Umbilical cord (tissue), 2 donors: Measurements from ENCODE around the gene HOXD10. TPM values are rescaled to one million over a fixed set of nuclear protein-coding genes. Genes with fewer than 3 reads are reported as not detected.

Source experiments
- DNase-seq: peaks from one replicate; pipeline ENCODE4 v3.0.0-alpha.2; 2015; ENCODE audit warnings: low spot score
- total RNA-seq: library from RNA; depleted of rRNA; stranded (reverse); fragments of >200 nt; gene quantifications from one replicate; pipeline ENCODE4 v1.2.3, GENCODE V29; 2014; ENCODE audit warnings: low replicate concordance; ENCODE audit not compliant: insufficient read depth

HOXD10 gene
- total RNA-seq, 1 donor from 2014 or later: 14.4 TPM

- no peak for DNase-seq
Observed at GRCh38 chr2:176134035-176134434, 17.5 kb downstream of the HOXD10 start.

GRCh38 chr2:176135035-176135440, 18.5 kb downstream of the HOXD10 start:
- DNase-seq: no peak

- peak; percentile 45 for DNase-seq
Observed at GRCh38 chr2:176136374-176137251, 20.0 kb downstream of the HOXD10 start.

DNA sequence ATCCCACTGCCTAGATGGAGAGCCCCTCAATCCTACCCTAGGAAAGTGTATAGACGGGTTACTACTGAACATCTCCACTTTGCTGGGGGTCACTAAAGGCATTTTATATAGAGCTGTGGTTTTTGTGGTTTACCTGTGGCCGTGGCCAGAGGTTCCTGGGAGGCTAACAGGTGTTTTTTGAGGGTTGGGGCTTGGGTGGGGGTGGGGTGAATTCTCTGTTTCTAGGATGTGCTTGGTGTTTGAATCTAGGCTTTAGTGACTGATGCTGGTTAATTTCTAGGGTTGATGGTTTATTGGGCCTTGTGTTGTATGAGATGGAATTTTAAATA, 20.6 kb downstream of the HOXD10 start:
- DNase-seq: no peak

- DNase-seq: no peak
Observed at GRCh38 chr2:176137906-176138305, 21.3 kb downstream of the HOXD10 start.

DNA sequence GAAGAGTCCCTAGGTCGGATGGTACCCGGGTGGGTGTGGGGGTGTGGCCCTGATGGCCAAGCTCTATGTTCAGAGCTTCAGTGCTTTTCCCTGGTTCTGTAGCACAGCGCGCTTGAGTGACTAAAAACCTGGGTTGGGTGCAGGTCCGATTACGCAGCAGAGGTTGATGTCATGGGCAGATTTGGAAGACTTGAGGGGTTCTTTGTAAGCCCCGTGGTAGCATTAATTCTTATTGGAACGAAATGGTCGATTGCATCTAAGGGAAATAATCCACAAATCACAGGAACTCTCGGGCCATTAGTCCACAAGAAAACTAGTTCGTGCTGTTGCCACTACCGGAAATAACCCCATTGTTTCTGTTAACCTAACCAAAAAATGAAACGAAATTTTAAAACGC, 21.9 kb downstream of the HOXD10 start:
- no peak for DNase-seq

GRCh38 chr2:176138923-176139660, 22.5 kb downstream of the HOXD10 start:
- no peak for DNase-seq

DNA sequence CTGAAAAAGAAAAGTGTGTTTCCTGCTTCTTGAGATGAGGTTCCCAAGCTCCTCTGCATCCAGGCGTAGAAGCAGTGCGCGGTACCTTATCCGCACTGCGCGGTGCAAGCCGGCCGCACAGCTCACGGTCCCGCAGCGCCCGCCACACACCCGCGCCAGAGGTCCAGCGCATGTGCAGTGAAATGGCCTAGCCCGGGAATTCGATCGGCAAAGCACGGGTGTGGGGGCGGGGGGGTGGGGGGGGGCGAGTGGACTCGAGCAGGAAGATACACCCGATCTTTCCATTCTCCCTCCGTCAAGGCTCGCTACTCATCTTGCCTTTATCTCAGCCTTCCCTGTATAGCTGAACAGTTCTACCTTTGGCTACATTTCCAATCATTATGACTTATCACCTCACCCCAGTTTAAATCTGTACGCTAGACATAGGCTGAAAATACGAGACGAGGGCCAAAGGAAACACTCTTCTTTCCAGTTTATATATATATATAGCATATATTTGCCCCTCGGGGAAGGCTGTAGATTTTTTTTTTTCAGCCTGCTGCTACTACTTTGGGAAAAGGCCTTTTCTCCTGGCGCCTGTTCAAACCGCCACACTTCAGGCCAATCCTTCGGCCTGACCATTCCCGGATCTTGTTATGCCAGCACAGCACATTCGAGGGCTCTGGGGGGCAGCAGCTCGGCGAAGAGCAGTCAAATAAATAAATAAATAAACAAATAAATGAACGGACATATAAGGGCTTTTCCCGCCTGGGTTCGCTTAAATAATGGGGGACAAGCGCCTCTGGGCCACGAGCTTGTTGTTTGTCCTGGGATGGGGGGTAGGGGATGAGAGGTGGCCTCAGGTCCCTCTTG, 23.3 kb downstream of the HOXD10 start:
- DNase-seq: no peak

GRCh38 chr2:176140513-176141317, 24.1 kb downstream of the HOXD10 start:
- DNase-seq: peak; percentile 80

- no peak for DNase-seq
Observed at GRCh38 chr2:176142281-176142680, 25.7 kb downstream of the HOXD10 start.

DNA sequence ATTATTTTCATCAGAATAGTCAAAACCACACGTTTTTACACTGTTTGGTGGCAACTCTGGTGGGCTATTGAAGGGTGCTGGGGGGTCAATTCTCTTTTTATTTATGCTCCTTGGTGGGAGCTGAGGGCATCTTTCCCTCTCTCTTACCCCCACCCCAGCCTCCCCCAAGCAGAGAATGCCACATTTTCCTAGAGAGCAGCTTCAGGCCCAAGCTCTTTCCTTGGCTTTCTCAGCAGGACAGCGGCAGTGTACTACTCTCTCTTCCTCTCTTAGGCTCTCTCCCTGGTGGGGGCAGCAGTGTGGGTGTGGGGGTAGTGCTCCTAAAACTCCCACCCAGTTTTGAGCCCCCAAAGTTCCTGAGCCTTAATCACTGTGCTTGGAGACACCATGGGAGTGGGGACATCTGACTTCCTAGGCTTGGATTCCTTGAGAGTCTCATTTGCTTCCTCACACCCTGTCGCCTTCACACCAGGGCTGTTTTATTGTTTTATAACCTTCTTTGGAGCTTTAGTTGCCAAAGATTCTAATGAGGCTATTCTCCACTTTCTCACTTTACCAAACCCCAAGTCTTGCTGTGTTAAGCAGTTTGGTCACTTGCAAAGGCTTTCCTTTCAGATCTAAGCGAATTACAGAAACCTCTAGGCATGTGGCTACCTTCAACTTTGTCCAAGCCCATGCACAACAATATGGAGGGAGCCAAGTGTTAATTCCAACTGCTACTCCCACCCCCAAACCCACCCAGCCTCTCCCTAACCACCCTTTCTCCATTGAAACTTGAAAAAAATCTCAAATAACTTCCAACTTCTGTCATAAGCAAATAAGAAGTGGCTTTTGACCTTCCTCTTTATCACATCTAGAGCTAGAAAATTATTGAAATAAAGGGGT, 28.7 kb downstream of the HOXD10 start:
- DNase-seq: no peak

DNA sequence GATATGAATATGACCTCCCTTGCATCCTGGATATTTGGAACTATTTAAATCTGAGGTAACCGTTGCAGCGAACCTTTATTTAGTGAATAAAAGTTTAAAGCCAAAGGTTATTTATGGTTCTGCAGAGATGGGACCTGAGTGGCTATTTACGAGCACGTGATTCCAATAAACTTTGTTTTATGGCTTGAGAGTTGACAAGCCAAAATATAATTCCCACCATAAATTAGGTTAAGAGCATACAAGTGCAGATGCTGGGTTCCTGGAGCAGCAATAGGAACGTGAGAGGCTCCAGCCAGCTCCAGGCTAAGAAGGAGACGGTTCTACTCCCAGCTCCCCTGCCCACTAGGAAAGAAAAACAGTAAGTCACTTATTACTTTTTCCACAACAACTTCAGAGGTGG, 29.5 kb downstream of the HOXD10 start:
- DNase-seq: no peak

DNA sequence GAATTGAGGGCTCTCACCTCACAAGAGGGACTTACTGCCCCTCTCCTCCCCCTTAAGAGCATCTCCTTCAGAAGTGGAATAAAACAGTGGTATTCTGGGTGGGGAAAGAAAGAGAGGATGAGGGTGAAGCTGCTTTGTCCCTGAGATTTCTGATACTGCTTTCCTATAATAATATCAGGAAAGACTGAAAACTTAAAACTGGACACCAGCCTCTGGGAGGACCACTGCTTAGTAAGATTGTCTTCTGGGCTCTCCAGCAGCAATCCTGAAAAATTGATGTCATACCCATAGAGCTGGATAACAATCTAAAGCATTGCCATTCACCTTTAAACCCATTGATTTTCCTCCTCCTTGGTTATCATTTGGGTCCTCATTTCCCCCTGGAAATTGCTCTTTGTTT, 30.1 kb downstream of the HOXD10 start:
- no peak for DNase-seq

DNA sequence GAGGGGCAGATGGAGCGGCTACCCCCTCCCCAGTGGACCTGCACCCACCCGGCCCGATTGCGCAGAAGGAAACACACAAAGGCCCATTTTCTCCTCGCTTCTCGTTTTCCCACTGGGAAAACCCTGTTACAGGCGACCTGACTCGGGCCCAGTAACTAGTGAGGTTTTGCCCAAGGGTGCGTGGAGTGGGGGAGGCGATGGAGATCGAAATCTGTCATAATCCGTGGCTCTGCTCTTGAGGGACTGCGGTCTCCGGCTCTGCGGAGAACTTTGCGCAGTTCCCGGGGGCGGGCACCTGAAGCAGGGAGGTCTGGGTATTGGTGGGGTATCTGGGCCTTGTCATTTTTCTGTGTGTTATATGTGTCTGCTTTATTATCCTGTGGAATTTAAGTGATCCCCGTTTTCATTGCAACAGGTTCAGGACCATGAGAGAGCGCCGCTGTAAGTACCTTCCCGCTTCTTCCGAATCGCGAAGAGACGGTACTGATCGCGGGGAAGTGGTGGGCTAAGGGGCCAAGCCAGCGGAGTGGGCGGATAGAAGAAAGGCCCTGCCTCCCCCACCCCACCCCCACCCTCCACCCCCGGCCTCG, 30.7 kb downstream of the HOXD10 start:
- no peak for DNase-seq

GRCh38 chr2:176147800-176148496, 31.4 kb downstream of the HOXD10 start:
- no peak for DNase-seq

- no peak for DNase-seq
Observed at GRCh38 chr2:176148751-176149421, 32.3 kb downstream of the HOXD10 start.

GRCh38 chr2:176149481-176149938, 32.9 kb downstream of the HOXD10 start:
- DNase-seq: no peak

DNA sequence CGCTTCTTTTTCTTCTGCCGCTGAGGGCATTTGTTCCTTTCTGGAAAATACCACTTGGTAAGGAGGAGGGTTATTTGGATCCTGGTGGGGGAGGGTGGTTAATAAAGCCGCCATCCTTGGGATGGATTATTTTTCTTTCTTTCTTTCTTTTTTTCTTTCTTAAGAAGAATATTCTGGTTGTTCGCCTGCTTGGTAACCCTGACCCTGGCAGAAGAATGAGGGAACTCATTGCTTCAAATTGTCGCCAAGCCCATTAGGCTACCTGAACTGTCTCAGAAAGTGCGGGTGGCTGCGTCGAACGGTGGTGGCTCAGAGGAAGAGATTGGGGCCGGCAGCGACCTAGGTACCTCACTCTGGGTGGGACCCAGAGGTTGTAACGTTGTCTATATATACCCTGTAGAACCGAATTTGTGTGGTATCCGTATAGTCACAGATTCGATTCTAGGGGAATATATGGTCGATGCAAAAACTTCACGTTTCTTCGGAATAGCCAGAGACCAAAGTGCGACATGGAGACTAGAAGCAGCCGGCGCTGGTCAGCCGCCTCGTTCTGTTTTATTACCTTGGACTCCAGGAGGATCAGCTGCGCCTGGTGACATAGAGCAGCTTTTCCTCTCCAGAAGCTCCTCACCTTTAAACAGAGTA, 33.5 kb downstream of the HOXD10 start:
- no peak for DNase-seq
